Stimulated activated naive CD4-positive, alpha-beta T cell (primary cell): ENCODE data around the gene FILIP1.

ENCODE experiments used
- DNase-seq, 6 experiments: peaks; one replicate each; lab custom pipeline; 2025; lab: John Stamatoyannopoulos, UW

FILIP1 gene

GRCh38 chr6:75381877-75382633 lies 111.5 kb downstream of the FILIP1 start:
- no peak for DNase-seq

DNA sequence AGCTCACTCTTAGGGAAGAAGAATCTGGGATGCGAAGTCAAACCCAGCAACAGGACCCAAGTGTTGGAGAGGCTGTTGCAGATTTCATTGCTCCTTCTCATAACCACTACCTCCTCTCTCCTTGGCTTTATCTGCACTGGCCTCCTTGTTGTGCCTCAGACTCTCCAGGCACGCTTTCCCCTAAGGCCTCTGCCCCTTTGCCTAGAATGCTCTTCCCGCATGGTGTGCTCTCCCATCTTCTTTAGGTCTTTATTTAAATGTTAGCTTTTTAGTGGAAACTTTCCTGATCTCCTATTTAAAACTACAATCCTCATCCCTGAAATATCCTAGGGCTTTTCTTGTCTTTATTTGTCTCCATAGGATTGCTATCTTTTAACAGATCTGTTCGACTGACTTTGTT lies 114.1 kb downstream of the FILIP1 start:
- no peak for DNase-seq

GRCh38 chr6:75378101-75378500 lies 115.5 kb downstream of the FILIP1 start:
- no peak for DNase-seq

DNA sequence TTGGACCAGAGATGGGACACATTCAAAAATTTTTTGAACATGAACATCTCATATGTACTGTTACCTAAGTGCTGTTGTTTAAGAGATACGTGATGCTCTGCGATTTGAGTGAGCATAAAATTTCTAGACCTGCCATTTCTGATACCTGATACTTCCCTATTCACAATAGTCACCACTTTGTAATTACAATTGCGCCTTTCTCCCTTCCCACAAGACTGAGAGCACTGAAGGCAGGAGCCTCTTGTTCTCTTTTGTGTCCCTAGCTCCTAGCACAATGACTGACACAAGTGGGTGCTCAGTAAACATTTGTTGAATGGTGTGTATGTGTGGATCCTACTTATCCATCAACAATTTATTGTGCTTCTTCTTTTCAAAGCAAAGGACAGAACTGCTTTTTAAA lies 116.2 kb downstream of the FILIP1 start:
- DNase-seq, result no peak

DNA sequence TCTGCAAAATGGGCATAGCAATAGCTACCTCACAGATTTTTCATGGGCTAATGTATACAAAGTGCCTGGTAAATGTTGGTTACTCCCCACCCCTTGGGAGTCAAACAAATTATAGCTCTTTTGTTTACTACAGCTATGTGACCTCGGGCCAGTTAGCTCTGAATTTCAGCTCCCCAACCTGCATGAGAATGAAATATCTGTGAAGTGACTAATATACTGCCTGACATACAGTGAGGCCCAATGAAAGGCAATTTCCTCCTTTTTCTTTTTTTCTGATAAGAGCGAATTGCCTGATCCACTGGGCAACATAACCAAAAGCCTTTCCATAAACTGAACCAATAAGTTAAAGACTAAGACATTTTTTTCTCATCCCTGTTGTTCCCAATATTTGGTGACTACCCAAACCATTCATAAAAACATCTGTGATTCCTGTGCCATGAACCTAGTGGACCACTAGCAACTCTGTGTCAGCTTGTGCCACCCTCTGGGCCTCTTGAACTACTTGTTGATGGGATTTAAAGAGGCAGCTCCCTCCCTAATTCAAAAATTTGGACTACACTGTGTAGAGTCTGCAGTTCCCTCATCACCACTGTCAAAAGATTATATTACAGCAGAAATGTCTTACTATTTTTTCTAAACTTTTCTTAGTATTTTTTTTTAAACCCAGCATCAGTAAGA lies 117.1 kb downstream of the FILIP1 start:
- no peak for DNase-seq

- no peak for DNase-seq
These were observed 118.6 kb downstream of the FILIP1 start for GRCh38 chr6:75374961-75375400.

DNA sequence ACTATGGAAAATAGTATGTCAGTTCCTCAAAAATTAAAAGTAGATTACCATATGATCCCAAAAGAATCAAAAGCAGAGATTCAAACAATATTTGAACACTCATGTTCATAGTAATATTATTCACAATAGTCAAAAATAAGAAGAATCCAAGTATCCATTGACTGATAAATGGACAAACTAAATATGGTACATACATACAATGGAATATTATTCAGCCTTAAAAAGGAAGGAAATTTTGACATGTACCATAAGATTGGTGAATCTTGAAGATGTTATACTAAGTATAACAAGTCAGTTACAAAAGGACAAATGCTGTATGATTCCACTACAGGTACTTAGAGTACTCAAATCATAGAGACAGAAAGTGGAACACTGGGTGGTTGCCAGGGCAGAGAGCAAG lies 120.7 kb downstream of the FILIP1 start:
- DNase-seq, result no peak

DNA sequence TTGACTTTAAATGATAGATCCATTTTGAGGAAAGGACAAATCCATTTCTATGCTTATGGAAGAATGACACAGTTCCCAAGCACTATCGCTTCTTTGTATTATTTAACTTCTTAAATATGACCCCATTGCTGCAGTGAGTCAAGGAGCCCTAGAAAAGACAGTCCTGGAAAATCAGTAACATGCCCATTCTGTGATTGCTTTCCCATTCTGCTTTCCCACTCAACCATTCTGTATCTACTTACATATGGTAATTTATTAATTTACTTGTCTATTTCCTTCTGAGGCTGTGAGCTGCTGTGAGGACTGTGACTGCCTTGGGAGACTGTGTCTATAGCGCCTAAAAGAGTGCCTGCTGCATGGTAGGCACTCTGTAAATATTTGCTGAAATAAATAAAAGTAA lies 123.6 kb downstream of the FILIP1 start:
- no peak for DNase-seq

DNA sequence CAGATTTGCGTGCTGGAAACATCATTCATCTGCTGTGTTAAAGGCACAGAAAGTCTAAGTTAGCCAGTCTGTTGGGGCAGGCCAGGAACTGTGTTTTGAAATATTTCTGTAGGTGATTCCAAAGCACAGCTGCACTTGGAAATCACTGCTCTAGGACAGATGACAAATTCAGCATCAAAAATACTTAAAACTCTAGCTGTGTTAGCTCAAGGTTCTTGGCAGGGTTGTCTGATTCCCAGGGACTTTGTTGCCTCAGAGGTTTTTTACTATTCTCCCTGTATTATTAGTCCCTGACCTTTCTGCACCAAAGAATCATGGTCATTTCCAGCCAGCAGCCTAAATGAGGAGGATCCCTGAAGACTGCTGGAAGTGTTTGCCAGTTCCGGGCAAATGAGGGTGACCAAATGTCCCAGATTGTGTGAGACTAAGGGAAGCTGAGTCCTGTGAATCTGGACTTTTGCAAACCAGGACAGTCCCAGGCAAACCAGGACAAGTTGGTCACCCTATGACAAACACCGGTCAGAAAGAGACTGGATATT lies 124.7 kb downstream of the FILIP1 start:
- no peak for DNase-seq

- DNase-seq, result no peak
These were observed 125.3 kb downstream of the FILIP1 start for GRCh38 chr6:75368151-75368779.

GRCh38 chr6:75363304-75363703 lies 130.3 kb downstream of the FILIP1 start:
- no peak for DNase-seq

- DNase-seq, result no peak
These were observed 140.0 kb downstream of the FILIP1 start for GRCh38 chr6:75353644-75354043.

GRCh38 chr6:75351570-75351969 lies 142.0 kb downstream of the FILIP1 start:
- no peak for DNase-seq

DNA sequence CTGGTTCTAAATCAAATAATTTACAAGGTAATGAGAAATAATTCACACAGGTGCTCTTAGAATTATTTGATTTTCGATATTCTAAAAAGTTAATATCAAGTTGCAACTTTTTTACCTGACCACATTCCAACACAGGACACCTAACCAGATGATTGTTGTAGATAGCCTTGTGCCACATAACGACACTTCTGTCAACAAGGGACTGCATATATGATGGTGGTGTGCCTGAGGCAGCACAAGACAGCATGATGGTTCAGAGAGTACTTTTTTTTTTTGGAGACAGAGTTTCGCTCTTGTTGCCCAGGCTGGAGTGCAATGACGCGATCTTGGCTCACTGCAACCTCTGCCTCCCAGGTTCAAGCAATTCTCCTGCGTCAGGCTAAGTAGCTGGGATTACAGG lies 142.8 kb downstream of the FILIP1 start:
- no peak for DNase-seq

GRCh38 chr6:75350156-75350555 lies 143.4 kb downstream of the FILIP1 start:
- no peak for DNase-seq

GRCh38 chr6:75349262-75349984 lies 144.2 kb downstream of the FILIP1 start:
- no peak for DNase-seq

GRCh38 chr6:75348882-75349261 lies 144.7 kb downstream of the FILIP1 start:
- no peak for DNase-seq

DNA sequence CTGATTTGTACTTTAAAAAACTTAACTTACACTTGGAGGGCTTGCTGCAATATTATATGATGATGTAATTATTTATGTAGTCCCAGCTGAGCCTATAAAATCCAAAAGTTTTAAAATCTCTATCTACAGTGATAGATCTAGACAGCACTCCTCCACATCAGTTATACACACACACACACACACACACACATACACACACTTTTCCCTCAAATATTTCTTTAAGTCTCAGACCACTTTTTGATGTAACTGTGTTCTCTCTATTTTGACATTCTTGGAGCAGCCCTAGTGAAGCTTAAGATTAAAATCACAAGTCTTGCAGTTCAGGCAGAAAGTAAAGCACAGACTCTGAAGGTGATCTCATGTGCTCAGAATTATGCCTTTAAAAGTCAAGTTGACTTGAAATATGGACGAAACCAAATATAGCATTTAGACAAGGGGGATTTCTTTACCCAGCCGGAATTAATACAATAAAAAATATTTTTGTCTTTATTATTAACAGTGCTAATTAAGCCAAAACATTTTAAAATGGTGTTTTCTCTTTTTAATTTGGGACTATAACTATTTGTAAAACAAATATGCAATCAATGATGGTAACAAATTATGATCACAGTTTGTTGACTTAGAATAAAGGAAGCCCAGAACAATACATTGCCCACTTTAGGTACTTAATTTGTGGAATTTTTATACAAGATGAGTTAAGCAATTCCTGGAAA lies 145.5 kb downstream of the FILIP1 start:
- no peak for DNase-seq

GRCh38 chr6:75345413-75345812 lies 148.2 kb downstream of the FILIP1 start:
- no peak for DNase-seq

- DNase-seq, result no peak
These were observed 149.1 kb downstream of the FILIP1 start for GRCh38 chr6:75344455-75344854.

GRCh38 chr6:75344021-75344420 lies 149.6 kb downstream of the FILIP1 start:
- DNase-seq, result no peak
